HEK293 (cell line): ENCODE measurements around the gene EME1.

Experiments
- CTCF ChIP-seq: fragments of 450-650 bp; formaldehyde crosslinking; IDR thresholded peaks from 2 replicates; pipeline ENCODE4 v1.5.1; 2016; ENCODE audit warnings: missing biosample characterization, missing genetic modification characterization
- GLI2 ChIP-seq: fragments of 450-650 bp; formaldehyde crosslinking; IDR thresholded peaks from 2 replicates; pipeline ENCODE4; 2017; ENCODE audit warnings: missing biosample characterization, missing genetic modification characterization, low read depth, borderline replicate concordance
- HOXD13 ChIP-seq: sonication (generic); formaldehyde crosslinking; IDR thresholded peaks from 2 replicates; pipeline ENCODE4 v1.8.0; 2022; ENCODE audit warnings: missing genetic modification reagents, borderline replicate concordance
- SP3 ChIP-seq: fragments of 450-650 bp; formaldehyde crosslinking; IDR thresholded peaks from 2 replicates; pipeline ENCODE4 v1.5.1; 2016; ENCODE audit warnings: missing biosample characterization, missing genetic modification characterization
- YY1 ChIP-seq: fragments of 450-650 bp; formaldehyde crosslinking; IDR thresholded peaks from 2 replicates; pipeline ENCODE4 v1.5.1; 2018; ENCODE audit warnings: missing biosample characterization, missing genetic modification characterization
- ZBTB10 ChIP-seq: fragments of 450-650 bp; formaldehyde crosslinking; IDR thresholded peaks from 2 replicates; pipeline ENCODE4 v1.5.1; 2016; ENCODE audit warnings: missing biosample characterization, missing genetic modification characterization
- ZNF121 ChIP-seq: fragments of 450-650 bp; formaldehyde crosslinking; IDR thresholded peaks from 2 replicates; pipeline ENCODE4 v1.5.1; 2016; ENCODE audit warnings: missing biosample characterization, missing genetic modification characterization
- ZNF248 ChIP-seq: fragments of 450-650 bp; formaldehyde crosslinking; IDR thresholded peaks from 2 replicates; pipeline ENCODE4 v1.5.1; 2017; ENCODE audit warnings: missing biosample characterization, missing genetic modification characterization
- ZNF350 ChIP-seq: fragments of 450-650 bp; formaldehyde crosslinking; IDR thresholded peaks from 2 replicates; pipeline ENCODE4 v1.5.0; 2017; ENCODE audit warnings: missing biosample characterization, mild to moderate bottlenecking, missing genetic modification characterization
- ZNF473 ChIP-seq: fragments of 450-650 bp; formaldehyde crosslinking; IDR thresholded peaks from 2 replicates; pipeline ENCODE4 v1.5.1; 2017; ENCODE audit warnings: missing biosample characterization, missing genetic modification characterization
- ZNF488 ChIP-seq: fragments of 450-650 bp; formaldehyde crosslinking; IDR thresholded peaks from 2 replicates; pipeline ENCODE4 v1.5.1; 2016; ENCODE audit warnings: missing biosample characterization, missing genetic modification characterization
- ZNF510 ChIP-seq: fragments of 450-650 bp; formaldehyde crosslinking; IDR thresholded peaks from 2 replicates; pipeline ENCODE4 v1.5.1; 2018; ENCODE audit warnings: mild to moderate bottlenecking, missing genetic modification characterization, missing biosample characterization; ENCODE audit not compliant: insufficient replicate concordance
- ZNF558 ChIP-seq: fragments of 450-650 bp; formaldehyde crosslinking; IDR thresholded peaks from 2 replicates; pipeline ENCODE4 v1.5.1; 2016; ENCODE audit warnings: missing biosample characterization, missing genetic modification characterization

- TF ChIP-seq ZBTB10 (no peak), SP3 (tag by site-specific recombination) (no peak), ZNF510 (tag by site-specific recombination) (no peak), ZNF473 (tag by site-specific recombination) (no peak), CTCF (no peak), ZNF350 (no peak), ZNF558 (tag by site-specific recombination) (no peak), ZNF488 (tag by site-specific recombination) (no peak), ZNF248 (tag by site-specific recombination) (no peak), HOXD13 (CRISPR knock-in tag) (no peak), ZNF121 (tag by site-specific recombination) (no peak), GLI2 (tag by site-specific recombination) (no peak), YY1 (no peak)
Observed at GRCh38 chr17:50356892-50357510, 16.0 kb upstream of the EME1 start.
